22Rv1 (cell line): ENCODE measurements around the gene INTS6.

ENCODE experiments used
- H3K27ac ChIP-seq: fragments of 450-650 bp; 2 replicates; pipeline ENCODE4 v1.5.1; 2017
- CTCF ChIP-seq: fragments of 450-650 bp; IDR thresholded peaks from 2 replicates; pipeline ENCODE4 v1.5.1; 2017; ENCODE audit warnings: mild to moderate bottlenecking
- ZFX ChIP-seq: fragments of 450-650 bp; IDR thresholded peaks from 2 replicates; pipeline ENCODE4 v1.6.1; 2017; ENCODE audit warnings: antibody characterized with exemption, borderline replicate concordance

INTS6 gene

GRCh38 chr13:51341791-51342190, 111.0 kb downstream of the INTS6 start:
- TF ChIP-seq ZFX = no peak
- TF ChIP-seq CTCF = no peak

GRCh38 chr13:51341232-51341631, 111.6 kb downstream of the INTS6 start:
- H3K27ac ChIP-seq = no peak overlapping the region
- no peak for TF ChIP-seq CTCF
- no peak for TF ChIP-seq ZFX

More at GRCh38 chr13:51341791-51342190, 111.0 kb downstream of the INTS6 start:
- H3K27ac ChIP-seq = no peak overlapping the region

GRCh38 chr13:51339952-51340732, 112.7 kb downstream of the INTS6 start:
- TF ChIP-seq ZFX (no peak), CTCF (no peak)
- H3K27ac ChIP-seq = no peak overlapping the region

GRCh38 chr13:51339354-51339753, 113.5 kb downstream of the INTS6 start, which contains the start of gene SERPINE3:
SERPINE3 (plus strand) TSS chr13:51339691; CDS start chr13:51341092, 1,401 bp downstream.
- TF ChIP-seq CTCF (no peak), ZFX (no peak)

GRCh38 chr13:51336746-51337145, 116.1 kb downstream of the INTS6 start:
- TF ChIP-seq ZFX (no peak), CTCF (no peak)
- no peak overlapping the region for H3K27ac ChIP-seq

More at GRCh38 chr13:51339354-51339753, 113.5 kb downstream of the INTS6 start, which contains the start of gene SERPINE3:
- H3K27ac ChIP-seq = no peak within 1 kb of the TSS

- no peak for TF ChIP-seq CTCF
- no peak for TF ChIP-seq ZFX
- no peak overlapping the region for H3K27ac ChIP-seq
Observed at GRCh38 chr13:51333826-51334225, 119.0 kb downstream of the INTS6 start.

- no peak overlapping the region for H3K27ac ChIP-seq
- TF ChIP-seq CTCF = no peak
- TF ChIP-seq ZFX = no peak
Observed at GRCh38 chr13:51333421-51333820, 119.4 kb downstream of the INTS6 start.
